HG02763 (cell line): ENCODE measurements around the gene NDUFAF3.
A peak's percentile ranks its signal among the peaks of the same experiment; 100 is the strongest.

Experiments
- ATAC-seq: cut with Tn5 transposase; IDR thresholded peaks from one replicate; pipeline ENCODE4 v1.9.1; 2021; ENCODE audit warnings: mild to moderate bottlenecking, moderate library complexity; ENCODE audit not compliant: unreplicated experiment

The NDUFAF3 gene, protein sequence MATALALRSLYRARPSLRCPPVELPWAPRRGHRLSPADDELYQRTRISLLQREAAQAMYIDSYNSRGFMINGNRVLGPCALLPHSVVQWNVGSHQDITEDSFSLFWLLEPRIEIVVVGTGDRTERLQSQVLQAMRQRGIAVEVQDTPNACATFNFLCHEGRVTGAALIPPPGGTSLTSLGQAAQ

DNA sequence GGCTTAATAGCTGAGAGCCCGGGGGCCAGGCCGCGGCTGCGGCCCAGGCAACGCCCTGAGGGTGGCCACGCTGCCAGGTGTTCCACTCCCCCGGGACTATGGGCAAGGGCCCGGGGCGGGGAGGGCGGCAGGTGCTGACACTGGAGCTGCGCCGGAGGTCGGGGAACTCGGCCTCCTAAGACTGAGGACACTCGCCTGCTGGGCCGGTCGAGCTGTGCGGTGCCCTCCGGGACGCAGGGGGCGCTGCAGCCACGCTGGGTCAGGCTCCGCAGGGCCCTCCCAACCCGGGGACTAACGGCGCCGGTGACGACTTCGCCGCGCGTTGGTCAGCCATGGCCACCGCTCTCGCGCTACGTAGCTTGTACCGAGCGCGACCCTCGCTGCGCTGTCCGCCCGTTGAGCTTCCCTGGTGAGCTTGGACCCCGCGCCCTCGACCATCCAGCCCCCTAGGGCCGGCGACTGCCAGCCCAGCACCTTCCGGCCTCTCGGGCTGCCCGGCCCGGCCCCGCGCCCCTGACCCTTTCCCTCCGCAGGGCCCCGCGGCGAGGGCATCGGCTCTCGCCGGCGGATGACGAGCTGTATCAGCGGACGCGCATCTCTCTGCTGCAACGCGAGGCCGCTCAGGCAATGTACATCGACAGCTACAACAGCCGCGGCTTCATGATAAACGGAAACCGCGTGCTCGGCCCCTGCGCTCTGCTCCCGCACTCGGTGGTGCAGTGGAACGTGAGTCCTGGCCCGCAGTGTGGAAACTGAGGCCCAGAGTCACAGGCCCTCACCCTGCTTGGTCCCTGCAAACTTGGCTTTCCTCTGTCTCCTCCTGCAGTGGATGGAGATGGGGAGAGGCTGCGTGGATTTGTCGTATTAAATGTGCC is at the start of gene NDUFAF3:
NDUFAF3 (plus strand) TSS at position 309 of the 875 bp plus-strand sequence; CDS start at position 333, 24 bp downstream.
- peak; percentile 58 for ATAC-seq

DNA sequence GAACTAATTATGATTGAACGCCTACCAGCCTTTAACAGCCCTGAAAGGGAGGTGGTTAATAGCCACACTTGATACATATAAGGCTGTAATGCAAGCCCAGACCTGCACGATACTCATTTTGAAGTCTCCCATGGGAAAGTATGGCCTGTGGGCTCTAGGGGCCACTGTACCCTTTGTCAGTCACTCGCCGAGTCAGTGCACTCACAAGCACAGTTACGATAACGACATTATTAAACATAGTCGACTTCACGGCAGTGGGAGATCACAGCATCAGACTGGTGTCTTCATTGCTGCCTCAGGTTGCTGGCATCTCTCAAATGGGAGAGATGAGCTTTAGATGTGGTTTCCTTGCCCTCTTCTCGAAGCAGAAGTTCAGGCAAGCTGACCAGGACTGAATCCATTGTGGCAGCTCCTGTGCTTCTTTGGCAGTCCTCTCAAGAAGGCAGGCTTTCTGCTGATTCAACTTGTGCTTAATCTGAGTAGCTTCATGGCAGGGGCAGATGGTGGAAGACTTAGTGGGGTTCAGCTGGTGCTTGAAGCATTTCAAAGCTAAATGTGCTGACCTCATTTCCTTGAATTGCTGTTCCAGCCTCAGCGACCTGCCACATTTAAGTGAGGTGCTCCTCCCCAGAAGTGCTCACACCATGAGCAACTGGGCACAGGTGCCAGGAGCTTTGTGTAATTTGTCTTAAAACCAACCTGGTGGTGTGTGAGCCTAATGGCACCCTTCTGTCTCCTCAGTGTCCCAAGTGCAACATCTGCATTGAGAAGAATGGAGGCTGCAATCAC is 47.7 kb upstream of the NDUFAF3 start:
- ATAC-seq = no peak

- no peak for ATAC-seq
These were observed 42.5 kb upstream of the NDUFAF3 start for GRCh38 chr3:48979451-48979850.

DNA sequence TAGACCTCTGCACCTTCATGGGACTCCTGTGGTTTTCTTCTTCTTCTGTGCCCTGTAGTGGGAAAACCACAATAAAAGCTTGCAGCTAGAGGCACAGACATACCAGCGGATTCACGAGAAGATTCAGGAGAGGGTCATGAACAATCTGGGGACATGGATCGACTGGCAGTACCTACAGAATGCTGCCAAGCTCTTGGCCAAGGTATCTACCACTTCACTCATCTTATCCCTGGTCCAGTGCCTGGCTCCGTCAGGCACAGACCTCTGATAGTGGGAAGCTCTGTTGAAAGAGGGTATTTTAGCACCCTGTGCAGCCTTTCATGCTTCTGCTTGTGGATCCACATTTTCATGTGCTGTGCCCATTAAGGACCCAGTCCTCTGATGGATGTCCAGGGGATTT is 41.6 kb upstream of the NDUFAF3 start:
- ATAC-seq = no peak

GRCh38 chr3:48982016-48982415 is 39.9 kb upstream of the NDUFAF3 start:
- ATAC-seq = no peak

- ATAC-seq = no peak
These were observed 39.2 kb upstream of the NDUFAF3 start for GRCh38 chr3:48982686-48983085.

GRCh38 chr3:48983096-48983495 is 38.8 kb upstream of the NDUFAF3 start:
- ATAC-seq = no peak

- ATAC-seq = no peak
These were observed 37.3 kb upstream of the NDUFAF3 start for GRCh38 chr3:48984663-48985062.

- ATAC-seq = no peak
These were observed 36.0 kb upstream of the NDUFAF3 start for GRCh38 chr3:48985831-48986376.

DNA sequence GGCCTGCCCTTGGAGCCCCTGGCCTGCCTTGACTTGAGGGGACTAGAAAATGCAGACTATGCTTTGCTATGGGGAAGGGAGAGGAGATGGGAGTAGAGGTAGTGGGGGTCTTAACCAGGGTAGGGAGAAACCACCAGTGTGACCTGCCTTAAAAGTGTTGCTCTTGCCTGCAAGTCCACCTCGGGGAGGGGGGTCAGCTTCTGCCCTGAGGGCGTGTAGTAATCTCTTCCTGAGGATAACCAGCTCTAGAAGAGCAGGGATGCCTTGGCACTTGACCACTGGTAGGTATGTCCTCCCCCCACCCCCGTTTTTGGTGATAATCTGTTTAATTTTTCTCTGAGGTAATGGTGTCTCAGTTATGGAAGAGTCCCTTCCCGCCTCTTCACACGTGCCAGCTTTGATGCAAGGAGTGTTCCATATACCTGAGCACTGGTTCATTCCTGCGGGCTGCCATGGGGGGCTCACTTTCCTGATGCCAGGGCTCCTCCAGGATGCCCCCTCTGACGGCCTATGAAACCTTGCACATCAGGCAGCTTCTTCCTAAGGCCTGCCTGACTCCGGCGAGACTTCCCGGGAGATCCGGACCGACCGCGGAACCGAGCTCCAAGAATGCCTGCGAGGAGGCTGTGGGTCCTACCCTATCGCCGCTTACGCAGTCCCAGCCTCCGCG is 32.7 kb upstream of the NDUFAF3 start:
- ATAC-seq = no peak

GRCh38 chr3:48989796-48990635 is 31.9 kb upstream of the NDUFAF3 start, which contains the start of gene P4HTM:
Gene P4HTM, plus strand, starts transcription at chr3:48990241. Its CDS starts 16 bp downstream, at chr3:48990257.
- ATAC-seq = peak; percentile 43

DNA sequence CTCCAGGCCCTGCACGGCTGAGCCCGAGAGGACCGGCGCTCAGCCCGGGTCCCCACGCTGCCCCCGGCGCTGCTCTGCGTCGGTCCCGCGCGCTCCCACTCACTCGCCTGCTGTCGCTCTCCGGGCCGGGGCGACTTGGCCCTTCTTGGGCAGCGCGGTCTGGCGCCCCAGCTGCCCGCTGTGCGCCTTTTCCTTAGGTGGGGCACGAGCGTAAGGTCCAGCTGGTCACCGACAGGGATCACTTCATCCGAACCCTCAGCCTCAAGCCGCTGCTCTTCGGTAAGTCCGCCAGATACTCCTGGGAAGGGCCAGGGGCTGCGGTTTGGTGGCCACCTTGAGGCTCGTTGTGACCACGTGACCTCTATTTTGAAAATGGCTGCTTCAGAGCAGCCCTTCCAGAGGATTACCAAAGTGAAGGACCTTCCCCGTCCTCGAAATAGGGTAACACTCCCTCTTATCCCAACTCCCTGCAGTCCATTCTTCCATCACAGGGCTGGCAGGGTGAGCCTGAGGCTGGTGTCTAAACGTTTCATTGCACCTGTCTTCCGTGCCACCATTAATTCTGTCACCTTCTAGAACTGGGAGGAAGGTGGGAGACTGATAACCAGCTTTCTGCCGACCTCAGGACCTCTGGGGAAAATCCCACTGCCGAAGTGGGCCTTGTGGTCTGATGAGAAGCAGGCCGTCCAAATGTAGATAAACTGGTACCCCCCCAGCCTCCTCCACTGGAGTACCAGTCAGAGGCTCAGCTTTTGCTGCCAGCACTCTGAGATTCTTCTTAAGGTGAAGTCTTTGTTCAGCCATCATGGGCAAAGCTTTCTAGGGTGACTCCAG is 31.1 kb upstream of the NDUFAF3 start:
- ATAC-seq = no peak

DNA sequence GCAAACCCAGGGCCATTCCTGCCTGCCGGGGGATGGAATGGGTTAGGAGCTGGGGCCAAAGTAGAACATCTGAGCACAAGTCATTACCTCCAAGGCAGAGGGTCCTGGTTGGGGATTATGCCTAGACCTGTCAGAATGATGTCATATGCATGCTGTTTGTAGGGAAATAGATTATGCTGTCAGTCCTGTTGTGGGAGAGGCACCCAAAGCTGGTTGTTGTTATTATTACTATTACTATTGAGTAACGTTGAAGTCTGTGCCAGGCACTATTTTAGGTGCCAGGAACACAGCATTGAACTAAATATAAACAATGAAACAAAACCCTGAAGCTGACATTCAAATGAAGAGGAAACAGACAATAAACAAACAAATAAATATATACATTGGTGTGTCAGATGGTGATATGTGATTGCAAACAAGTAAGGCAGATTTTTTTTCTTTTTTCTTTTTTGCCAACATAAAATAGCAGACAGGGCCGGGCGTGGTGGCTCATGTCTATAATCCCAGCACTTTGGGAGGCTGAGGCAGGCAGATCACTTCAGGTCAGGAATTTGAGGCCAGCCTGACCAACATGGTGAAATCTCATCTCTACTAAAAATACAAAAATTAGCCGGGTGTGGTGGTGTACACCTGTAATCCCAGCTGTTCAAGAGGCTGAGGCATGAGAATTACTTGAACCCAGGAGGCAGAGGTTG is 29.9 kb upstream of the NDUFAF3 start:
- no peak for ATAC-seq

DNA sequence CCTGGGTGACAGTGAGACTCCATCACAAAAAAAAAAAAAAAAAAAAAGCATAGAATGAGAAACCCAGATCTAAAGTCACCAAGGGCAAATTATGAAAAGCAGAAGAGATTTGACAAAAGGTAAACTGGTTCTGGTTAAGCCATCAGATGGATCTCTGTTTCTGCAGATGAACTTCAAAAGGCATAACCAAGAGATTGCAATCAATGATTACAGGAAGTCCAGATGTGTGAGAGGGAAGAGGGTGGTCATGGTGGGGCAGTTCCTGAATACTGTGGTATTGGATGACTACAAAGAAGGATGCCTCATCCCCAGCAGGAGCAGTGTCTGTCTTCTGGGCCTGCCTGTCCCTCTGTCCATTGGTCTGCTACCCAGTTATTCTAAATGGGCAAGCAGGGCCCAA is 28.1 kb upstream of the NDUFAF3 start:
- no peak for ATAC-seq

GRCh38 chr3:48996640-48997039 is 25.3 kb upstream of the NDUFAF3 start:
- no peak for ATAC-seq

GRCh38 chr3:48997102-48997635 is 24.8 kb upstream of the NDUFAF3 start:
- no peak for ATAC-seq

- no peak for ATAC-seq
These were observed 23.9 kb upstream of the NDUFAF3 start for GRCh38 chr3:48997714-48998637.
